SK-N-SH treated with all-trans-retinoic acid at 6 μM for 48 hours (cell line): Measurements from ENCODE around the gene LRBA.
"Not testable (repeated sequence)": the region's sequence is repeated elsewhere in the genome, so short reads cannot be mapped to it uniquely, and the experiment has no call there.

Experiments used
- ATAC-seq: fragments of 200-7000 bp; cut with Tn5 transposase; 3 replicates; pipeline ENCODE4 v1.9.1; 2020; ENCODE audit warnings: mild to moderate bottlenecking, moderate library complexity
- ARNTL ChIP-seq: fragments of 450-650 bp; formaldehyde crosslinking; IDR thresholded peaks from 2 replicates; pipeline ENCODE4 v1.5.0; 2020; ENCODE audit warnings: low read depth, mild to moderate bottlenecking, moderate library complexity, borderline replicate concordance
- BACH2 ChIP-seq: fragments of 250-450 bp; sonication (Bioruptor Pico); IDR thresholded peaks from 2 replicates; pipeline ENCODE4 v1.9.0; 2021; ENCODE audit warnings: mild to moderate bottlenecking, borderline replicate concordance
- CREB5 ChIP-seq: fragments of 250-450 bp; sonication (Bioruptor Pico); IDR thresholded peaks from 2 replicates; pipeline ENCODE4 v1.5.1; 2020; ENCODE audit warnings: low read depth, mild to moderate bottlenecking, moderate library complexity
- CSDC2 ChIP-seq: fragments of 250-450 bp; sonication (Bioruptor Pico); IDR thresholded peaks from 2 replicates; pipeline ENCODE4 v1.5.0; 2020; ENCODE audit warnings: mild to moderate bottlenecking, moderate library complexity
- CSRNP3 ChIP-seq: fragments of 250-450 bp; sonication (Bioruptor Pico); IDR thresholded peaks from 2 replicates; pipeline ENCODE4 v1.5.1; 2021; ENCODE audit warnings: mild to moderate bottlenecking, moderate library complexity
- ESRRG ChIP-seq: fragments of 250-450 bp; sonication (Bioruptor Pico); IDR thresholded peaks from 2 replicates; pipeline ENCODE4 v1.6.1; 2021; ENCODE audit warnings: mild to moderate bottlenecking
- GLIS3 ChIP-seq: fragments of 250-450 bp; sonication (Bioruptor Pico); IDR thresholded peaks from 2 replicates; pipeline ENCODE4 v1.5.0; 2020; ENCODE audit warnings: mild to moderate bottlenecking, moderate library complexity
- ISL1 ChIP-seq: fragments of 250-450 bp; sonication (Bioruptor Pico); IDR thresholded peaks from 2 replicates; pipeline ENCODE4 v2.1.2; 2022; ENCODE audit warnings: mild to moderate bottlenecking, moderate library complexity
- OSR1 ChIP-seq: fragments of 250-450 bp; sonication (Bioruptor Pico); IDR thresholded peaks from 2 replicates; pipeline ENCODE4 v1.8.0; 2022; ENCODE audit warnings: moderate library complexity, mild to moderate bottlenecking, inconsistent platforms
- PATZ1 ChIP-seq: fragments of 250-450 bp; sonication (Bioruptor Pico); IDR thresholded peaks from 2 replicates; pipeline ENCODE4 v1.8.0; 2020; ENCODE audit warnings: mild to moderate bottlenecking, moderate library complexity, borderline replicate concordance
- POU6F1 ChIP-seq: fragments of 250-450 bp; sonication (Bioruptor Pico); IDR thresholded peaks from 2 replicates; pipeline ENCODE4 v1.8.0; 2021; ENCODE audit warnings: low read depth, mild to moderate bottlenecking, moderate library complexity, borderline replicate concordance
- PPARA ChIP-seq: fragments of 250-450 bp; sonication (Bioruptor Pico); IDR thresholded peaks from 2 replicates; pipeline ENCODE4 v1.5.0; 2020; ENCODE audit warnings: mild to moderate bottlenecking, borderline replicate concordance
- SNAI2 ChIP-seq: fragments of 250-450 bp; sonication (Bioruptor Pico); IDR thresholded peaks from 2 replicates; pipeline ENCODE4 v1.5.0; 2020; ENCODE audit warnings: mild to moderate bottlenecking, moderate library complexity
- TCF4 ChIP-seq: fragments of 250-450 bp; sonication (Bioruptor Pico); IDR thresholded peaks from 2 replicates; pipeline ENCODE4 v1.8.0; 2021; ENCODE audit warnings: mild to moderate bottlenecking, moderate library complexity, borderline replicate concordance
- TOX ChIP-seq: fragments of 250-450 bp; sonication (Bioruptor Pico); IDR thresholded peaks from 2 replicates; pipeline ENCODE4 v1.8.0; 2021; ENCODE audit warnings: mild to moderate bottlenecking, moderate library complexity, borderline replicate concordance
- ZC3H10 ChIP-seq: fragments of 250-450 bp; sonication (Bioruptor Pico); IDR thresholded peaks from 2 replicates; pipeline ENCODE4 v1.5.1; 2021; ENCODE audit warnings: mild to moderate bottlenecking, moderate library complexity
- ZFP3 ChIP-seq: fragments of 250-450 bp; sonication (Bioruptor Pico); IDR thresholded peaks from 2 replicates; pipeline ENCODE4 v1.5.0; 2020; ENCODE audit warnings: mild to moderate bottlenecking, moderate library complexity
- ZFP30 ChIP-seq: fragments of 450-650 bp; formaldehyde crosslinking; IDR thresholded peaks from 2 replicates; pipeline ENCODE4 v1.5.0; 2022; ENCODE audit warnings: mild to moderate bottlenecking, moderate library complexity
- ZNF565 ChIP-seq: fragments of 450-650 bp; formaldehyde crosslinking; conservative IDR thresholded peaks from 2 replicates; pipeline ENCODE4 v1.5.0; 2020; ENCODE audit warnings: low read depth, mild to moderate bottlenecking, moderate library complexity
- ZNF8 ChIP-seq: fragments of 450-650 bp; formaldehyde crosslinking; IDR thresholded peaks from 2 replicates; pipeline ENCODE4 v1.5.0; 2020; ENCODE audit warnings: mild to moderate bottlenecking, moderate library complexity

LRBA gene

GRCh38 chr4:150999086-150999485 is 16.0 kb downstream of the LRBA start (continued):
- TF ChIP-seq PATZ1: no peak
- TF ChIP-seq SNAI2 (CRISPR knock-in tag): no peak
- TF ChIP-seq TOX (CRISPR knock-in tag): no peak
- TF ChIP-seq ZC3H10 (CRISPR knock-in tag): no peak
- TF ChIP-seq GLIS3: no peak
- no peak for TF ChIP-seq PPARA (CRISPR knock-in tag)
- TF ChIP-seq ZNF8 (CRISPR knock-in tag): no peak
- no peak for TF ChIP-seq BACH2 (CRISPR knock-in tag)
- no peak for TF ChIP-seq CSDC2 (CRISPR knock-in tag)

GRCh38 chr4:150997141-150997540 is 17.9 kb downstream of the LRBA start:
- no peak for ATAC-seq
- TF ChIP-seq BACH2 (CRISPR knock-in tag) (no peak), OSR1 (CRISPR knock-in tag) (no peak), ISL1 (no peak), TCF4 (CRISPR knock-in tag) (no peak), GLIS3 (no peak), POU6F1 (CRISPR knock-in tag) (no peak), CSRNP3 (CRISPR knock-in tag) (no peak), CREB5 (no peak), ZNF8 (CRISPR knock-in tag) (no peak), ZFP3 (CRISPR knock-in tag) (no peak), PATZ1 (no peak), ZNF565 (CRISPR knock-in tag) (no peak), ZFP30 (no peak), PPARA (CRISPR knock-in tag) (no peak), ESRRG (no peak), ARNTL (CRISPR knock-in tag) (no peak)

GRCh38 chr4:150994721-150995120 is 20.4 kb downstream of the LRBA start:
- ATAC-seq: no peak
- TF ChIP-seq ZNF8 (CRISPR knock-in tag) (no peak), ZFP30 (no peak), ZFP3 (CRISPR knock-in tag) (no peak), POU6F1 (CRISPR knock-in tag) (no peak)

- ATAC-seq: not testable (repeated sequence)
These were observed 21.5 kb downstream of the LRBA start for GRCh38 chr4:150993577-150993976.
